GM12878 (cell line): ENCODE results near the gene CACNA2D2. TPM values are rescaled to one million over a fixed set of nuclear protein-coding genes. Genes with fewer than 3 reads are reported as not detected.
A peak's percentile ranks its signal among the peaks of the same experiment; 100 is the strongest.

Source experiments
- BCLAF1 ChIP-seq: fragments of 450-650 bp; IDR thresholded peaks from 2 replicates; pipeline ENCODE4 v1.6.1; 2017; ENCODE audit warnings: antibody characterized with exemption, mild to moderate bottlenecking, moderate library complexity
- CEBPB ChIP-seq, 2 experiments: fragments of 150-350 bp in 1 of 2; IDR thresholded peaks; 2 replicates each; pipeline ENCODE4 v1.6.1; 2012 to 2014; ENCODE audit warnings: low read depth in 2 of 2, low read length in 2 of 2, borderline replicate concordance in 1 of 2, inconsistent platforms in 1 of 2
- E2F4 ChIP-seq: IDR thresholded peaks from 2 replicates; pipeline ENCODE4 v1.6.1; 2012; ENCODE audit warnings: low read depth, low read length, improper control_type of control experiment
- EGR1 ChIP-seq, 2 experiments: IDR thresholded peaks; 1 replicate in 1 of 2; 2 replicates in 1 of 2; pipeline ENCODE4 v1.6.1; 2011 to 2012; ENCODE audit warnings: low read depth in 2 of 2, low read length in 2 of 2, borderline replicate concordance in 1 of 2, mild to moderate bottlenecking in 1 of 2, moderate library complexity in 1 of 2
- HDGF ChIP-seq: fragments of 450-650 bp; IDR thresholded peaks from 2 replicates; pipeline ENCODE4 v1.6.1; 2016; ENCODE audit warnings: antibody characterized with exemption
- IKZF2 ChIP-seq, 2 experiments: fragments of 450-650 bp; IDR thresholded peaks; 2 replicates each; pipeline ENCODE4 v1.6.1; 2017; ENCODE audit warnings: mild to moderate bottlenecking in 2 of 2, moderate library complexity in 2 of 2
- JUNB ChIP-seq: IDR thresholded peaks from 2 replicates; pipeline ENCODE4 v1.6.1; 2016; ENCODE audit warnings: antibody characterized with exemption, mild to moderate bottlenecking
- KLF5 ChIP-seq: fragments of 450-650 bp; IDR thresholded peaks from 2 replicates; pipeline ENCODE4 v1.6.1; 2014; ENCODE audit warnings: mild to moderate bottlenecking; ENCODE audit not compliant: partially characterized antibody
- LARP7 ChIP-seq: fragments of 450-650 bp; IDR thresholded peaks from 2 replicates; pipeline ENCODE4 v1.6.1; 2017; ENCODE audit warnings: mild to moderate bottlenecking
- MTA3 ChIP-seq: IDR thresholded peaks from 2 replicates; pipeline ENCODE4 v1.6.1; 2012; ENCODE audit warnings: low read length, inconsistent platforms, borderline replicate concordance
- NBN ChIP-seq: fragments of 450-650 bp; IDR thresholded peaks from 2 replicates; pipeline ENCODE4 v1.6.1; 2016
- RB1 ChIP-seq: fragments of 450-650 bp; formaldehyde crosslinking; IDR thresholded peaks from 2 replicates; pipeline ENCODE4 v1.6.1; 2017; ENCODE audit warnings: mild to moderate bottlenecking, borderline replicate concordance
- RELB ChIP-seq: fragments of 450-650 bp; IDR thresholded peaks from 2 replicates; pipeline ENCODE4 v1.6.1; 2017; ENCODE audit warnings: low read depth, mild to moderate bottlenecking, moderate library complexity
- SKIL ChIP-seq: fragments of 450-650 bp; IDR thresholded peaks from 2 replicates; pipeline ENCODE4 v1.6.1; 2017; ENCODE audit warnings: mild to moderate bottlenecking, low read depth, inconsistent platforms; ENCODE audit not compliant: poor library complexity, severe bottlenecking
- SMAD5 ChIP-seq: IDR thresholded peaks from 2 replicates; pipeline ENCODE4 v1.6.1; 2016; ENCODE audit warnings: antibody characterized with exemption, low read depth
- SMC3 ChIP-seq: IDR thresholded peaks from 2 replicates; pipeline ENCODE4 v1.6.1; 2011; ENCODE audit warnings: low read length, improper control_type of control experiment, borderline replicate concordance
- SREBF2 ChIP-seq: IDR thresholded peaks from 2 replicates; pipeline ENCODE4 v1.6.1; 2012; ENCODE audit warnings: mild to moderate bottlenecking, low read length
- ZBTB4 ChIP-seq: fragments of 450-650 bp; formaldehyde crosslinking; IDR thresholded peaks from 2 replicates; pipeline ENCODE4 v1.4.0; 2022; ENCODE audit warnings: mild to moderate bottlenecking, moderate library complexity
- ZNF384 ChIP-seq: IDR thresholded peaks from 2 replicates; pipeline ENCODE4 v1.6.1; 2012; ENCODE audit warnings: low read depth, mild to moderate bottlenecking, low read length, improper control_type of control experiment, borderline replicate concordance
- polyA plus RNA-seq, 11 experiments: library from polyadenylated mRNA; depleted of rRNA in 4 of 11; unstranded in 6 of 11; stranded (reverse) in 5 of 11; fragments of >200 nt; fragmentation: Nextera tagmentation in 4 of 11; fragmentation: Illumina TruSeq in 1 of 11; extraction: Ambion mirVana in 4 of 11; extraction: Trizol in 1 of 11; gene quantifications; 1 replicate in 1 of 11; 2 replicates in 10 of 11; pipeline versions ENCODE4 v1.2.1 to v1.2.3, GENCODE V29; 2011 to 2016; ENCODE audit warnings: inconsistent platforms in 2 of 11, missing spikeins in 2 of 11, low read depth in 1 of 11
- total RNA-seq, 4 experiments: library from RNA; depleted of rRNA in 3 of 4; stranded (reverse); fragments of >200 nt in 3 of 4; fragmentation: Illumina TruSeq in 1 of 4; extraction: Trizol in 1 of 4; gene quantifications; 2 replicates each; pipeline versions ENCODE4 v1.2.1 to v1.2.3, GENCODE V29; 2013 to 2021

Gene CACNA2D2
- total and polyA plus RNA-seq, 10 of the 15 experiments (the other 5 are each of a cell fraction or from before 2014, with no cell fraction given): 0.03 to 0.07 TPM; not detected in 8

GRCh38 chr3:50337175-50337861, 166.1 kb downstream of the CACNA2D2 start (continued):
- TF ChIP-seq EGR1 (IDR thresholded peaks at IDR 0.05; ENCODE audit: borderline replicate concordance in 1 of 2, low read depth in 2 of 2, low read length in 2 of 2): peak in 1 of 2 experiments; percentile 94; a peak in 2 of 3 replicates
- TF ChIP-seq MTA3: no peak
- TF ChIP-seq HDGF: peak; percentile 95; the same call in 1 of the 2 replicates
- no peak for TF ChIP-seq SREBF2
- TF ChIP-seq RELB: no peak
- no peak for TF ChIP-seq KLF5
- TF ChIP-seq NBN: peak; percentile 48
- TF ChIP-seq RB1: peak; percentile 62; the same call in 1 of the 2 replicates
- TF ChIP-seq IKZF2 (IDR thresholded peaks at IDR 0.05): no peak
- TF ChIP-seq BCLAF1: no peak
- peak; percentile 95 for TF ChIP-seq LARP7
- no peak for TF ChIP-seq ZNF384
- TF ChIP-seq JUNB: no peak
- no peak for TF ChIP-seq ZBTB4 (CRISPR knock-in tag)
- no peak for TF ChIP-seq CEBPB (IDR thresholded peaks at IDR 0.05; ENCODE audit: borderline replicate concordance in 1 of 2, low read depth in 2 of 2, low read length in 2 of 2)
- no peak for TF ChIP-seq SKIL
- TF ChIP-seq SMC3: no peak
- peak; percentile 56; the same call in 1 of the 2 replicates for TF ChIP-seq SMAD5
- peak; percentile 88 for TF ChIP-seq E2F4
